RPMI8226 (cell line): Measurements from ENCODE around the gene GOLGA8J.
"Not testable (repeated sequence)": the region's sequence is repeated elsewhere in the genome, so short reads cannot be mapped to it uniquely, and the experiment has no call there.

Experiments
- DNase-seq: peaks from one replicate; pipeline ENCODE4 v3.0.0-alpha.2; 2015

Gene GOLGA8J

GRCh38 chr15:30082655-30083054 is at the start of gene GOLGA8J:
GOLGA8J (plus strand) TSS chr15:30082955; CDS start chr15:30083053, 98 bp downstream.
- not testable (repeated sequence) for DNase-seq

GRCh38 chr15:30033211-30033610 is 49.5 kb upstream of the GOLGA8J start:
- no peak for DNase-seq

- no peak for DNase-seq
These were observed 49.0 kb upstream of the GOLGA8J start for GRCh38 chr15:30033763-30034162.

- no peak for DNase-seq
These were observed 46.6 kb upstream of the GOLGA8J start for GRCh38 chr15:30036036-30036703.

- DNase-seq, result no peak
These were observed 43.9 kb upstream of the GOLGA8J start for GRCh38 chr15:30038667-30039523.

GRCh38 chr15:30041868-30042267 is 40.9 kb upstream of the GOLGA8J start:
- no peak for DNase-seq

- DNase-seq, result no peak
These were observed 40.2 kb upstream of the GOLGA8J start for GRCh38 chr15:30042556-30042955.

- no peak for DNase-seq
These were observed 39.5 kb upstream of the GOLGA8J start for GRCh38 chr15:30043211-30043655.

- DNase-seq, result no peak
These were observed 38.4 kb upstream of the GOLGA8J start for GRCh38 chr15:30044377-30044776.

GRCh38 chr15:30044826-30045225 is 37.9 kb upstream of the GOLGA8J start:
- DNase-seq, result not testable (repeated sequence)

GRCh38 chr15:30045248-30046041 is 37.3 kb upstream of the GOLGA8J start:
- not testable (repeated sequence) for DNase-seq

GRCh38 chr15:30046430-30046829 is 36.3 kb upstream of the GOLGA8J start:
- no peak for DNase-seq

GRCh38 chr15:30055604-30056003 is 27.2 kb upstream of the GOLGA8J start:
- no peak for DNase-seq

GRCh38 chr15:30056166-30056565 is 26.6 kb upstream of the GOLGA8J start:
- DNase-seq, result no peak

GRCh38 chr15:30059771-30060170 is 23.0 kb upstream of the GOLGA8J start:
- no peak for DNase-seq

- no peak for DNase-seq
These were observed 19.9 kb upstream of the GOLGA8J start for GRCh38 chr15:30062881-30063280.

- DNase-seq, result no peak
These were observed 18.8 kb upstream of the GOLGA8J start for GRCh38 chr15:30063835-30064546.

- DNase-seq, result no peak
These were observed 17.5 kb upstream of the GOLGA8J start for GRCh38 chr15:30065025-30065801.

- DNase-seq, result no peak
These were observed 14.4 kb upstream of the GOLGA8J start for GRCh38 chr15:30068326-30068725.

GRCh38 chr15:30072630-30073029 is 10.1 kb upstream of the GOLGA8J start:
- DNase-seq, result no peak

- DNase-seq, result no peak
These were observed 8.8 kb upstream of the GOLGA8J start for GRCh38 chr15:30073915-30074314.

GRCh38 chr15:30080816-30081215 is 1.9 kb upstream of the GOLGA8J start:
- DNase-seq, result not testable (repeated sequence)
